Measurements from ENCODE around the gene ARL8B.
"Not testable (repeated sequence)": the region's sequence is repeated elsewhere in the genome, so short reads cannot be mapped to it uniquely, and the experiment has no call there.

- not testable (repeated sequence) for TF ChIP-seq CTCF (conservative IDR thresholded peaks at IDR 0.05 in 1 of 2, IDR thresholded peaks at IDR 0.05 in 1 of 2; ENCODE audit: low read depth in 1 of 2, low read length in 2 of 2); EZH2 (IDR thresholded peaks at IDR 0.05; ENCODE audit: low read length, missing control alignments)
Measured at GRCh38 chr3:5106933-5107334, 15.2 kb upstream of the ARL8B start.

Measured in fibroblast of lung (primary cell).